ENCODE data around the gene TRIM69. TPM values are rescaled to one million over a fixed set of nuclear protein-coding genes. Genes with fewer than 3 reads are reported as not detected.

The TRIM69 gene
- total and polyA plus RNA-seq, 2 of the 4 experiments (the other 2 are of a cell fraction): 5.3 to 7.7 TPM

- DNase-seq (no peak), ATAC-seq (ENCODE audit: low read depth) (no peak)
- Histone ChIP-seq H4K5ac (ENCODE audit: low read depth, low read length) (no peak overlapping the region), H2BK20ac (ENCODE audit: low read depth, low read length) (no peak overlapping the region), H3K9ac (ENCODE audit: low read depth, low read length) (no peak overlapping the region), H3K9me1 (ENCODE audit: insufficient read depth, low read length) (no peaks in the 10 kb centered on the region), H3K18ac (ENCODE audit: low read depth, low read length) (no peak overlapping the region), H3K56ac (ENCODE audit: extremely low read depth, insufficient read depth, low read length) (no peak overlapping the region), H2BK15ac (ENCODE audit: low read depth, low read length) (no peak overlapping the region), H3K9me3 (ENCODE audit: control insufficient read depth, insufficient read depth, low read length) (no peaks in the 10 kb centered on the region), H3K4me3 (ENCODE audit: insufficient read depth, low read depth, low read length) (no peak overlapping the region), H3K27ac (ENCODE audit: insufficient read depth, low read length) (no peak overlapping the region), H3K4ac (ENCODE audit: low read depth, low read length) (no peak overlapping the region), H3K23ac (ENCODE audit: low read depth, low read length) (no peak overlapping the region), H2AK5ac (ENCODE audit: low read depth, low read length) (no peak overlapping the region), H3K4me2 (ENCODE audit: low read depth, low read length) (no peak overlapping the region), H4K91ac (ENCODE audit: insufficient read depth, low read depth, low read length) (no peak overlapping the region), H3K36me3 (ENCODE audit: control insufficient read depth, insufficient read depth, low read length) (no peaks in the 10 kb centered on the region), H3K79me1 (ENCODE audit: low read depth in 1 of 2, low read length in 2 of 2) (no peaks in the 10 kb centered on the region), H2BK5ac (ENCODE audit: low read depth, low read length, poor library complexity, severe bottlenecking) (no peak overlapping the region), H2AFZ (replicated peaks; ENCODE audit: low read length, poor library complexity) (no peak overlapping the region), H3K4me1 (ENCODE audit: control insufficient read depth, insufficient read depth, low read length) (no peaks in the 10 kb centered on the region), H3K14ac (replicated peaks; ENCODE audit: low read depth, low read length) (no peak overlapping the region), H2BK120ac (ENCODE audit: low read depth, low read length) (no peak overlapping the region), H4K8ac (ENCODE audit: low read depth in 2 of 2, low read length in 2 of 2) (no peak overlapping the region), H4K20me1 (ENCODE audit: insufficient read depth, low read length) (no peaks in the 10 kb centered on the region), H2AK9ac (replicated peaks; ENCODE audit: low read depth, low read length, poor library complexity) (no peak overlapping the region), H3K27me3 (ENCODE audit: control insufficient read depth, insufficient read depth, low read length) (peaks cover 15% of the 10 kb centered on the region)
- intact Hi-C loops (cut with micrococcal nuclease) (no loop called here), in situ Hi-C loops (cut with MboI; ENCODE audit: low sequenced_read_pairs) (no loop called here), dilution Hi-C loops (cut with HindIII; ENCODE audit: low sequenced_read_pairs, unreplicated experiment) (no loop called here)
- ChIA-PET CTCF (no interaction called here), POLR2A (ENCODE audit: unreplicated experiment) (no interaction called here)
- 80% methylated on average over 1 of the region's 10 CpGs; no CpG with 5 or more reads in 1 of the 2 experiments for WGBS, 2 experiments (ENCODE audit: extremely low coverage in 2 of 2, insufficient read length in 1 of 2)
- no TSS peak for BruUV-seq (replicated peaks)
- TF ChIP-seq CEBPB (IDR thresholded peaks at IDR 0.05; ENCODE audit: low read depth, low read length): no peak
- TF ChIP-seq BHLHE40 (IDR thresholded peaks at IDR 0.05; ENCODE audit: low read depth, low read length): no peak
- TF ChIP-seq, protein P1, sequence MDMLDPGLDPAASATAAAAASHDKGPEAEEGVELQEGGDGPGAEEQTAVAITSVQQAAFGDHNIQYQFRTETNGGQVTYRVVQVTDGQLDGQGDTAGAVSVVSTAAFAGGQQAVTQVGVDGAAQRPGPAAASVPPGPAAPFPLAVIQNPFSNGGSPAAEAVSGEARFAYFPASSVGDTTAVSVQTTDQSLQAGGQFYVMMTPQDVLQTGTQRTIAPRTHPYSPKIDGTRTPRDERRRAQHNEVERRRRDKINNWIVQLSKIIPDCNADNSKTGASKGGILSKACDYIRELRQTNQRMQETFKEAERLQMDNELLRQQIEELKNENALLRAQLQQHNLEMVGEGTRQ (IDR thresholded peaks at IDR 0.05; ENCODE audit: low read depth, low read length): no peak
- TF ChIP-seq CHD1 (IDR thresholded peaks at IDR 0.05; ENCODE audit: low read depth, low read length): no peak
- no peak for TF ChIP-seq MXI1 (IDR thresholded peaks at IDR 0.05; ENCODE audit: borderline replicate concordance, low read depth, low read length)
- no peak for TF ChIP-seq RAD21 (IDR thresholded peaks at IDR 0.05; ENCODE audit: low read length)
- no peak for TF ChIP-seq RCOR1 (IDR thresholded peaks at IDR 0.05; ENCODE audit: insufficient replicate concordance, low read length)
- TF ChIP-seq NFE2L2 (IDR thresholded peaks at IDR 0.05; ENCODE audit: low read depth, low read length): no peak
Observed at GRCh38 chr15:44810237-44810636, 73.9 kb downstream of the TRIM69 start.

Measured in IMR-90 (cell line).